Measurements from ENCODE around the gene PLEKHA4. TPM values are rescaled to one million over a fixed set of nuclear protein-coding genes. Genes with fewer than 3 reads are reported as not detected.
"Not testable (repeated sequence)": the region's sequence is repeated elsewhere in the genome, so short reads cannot be mapped to it uniquely, and the experiment has no call there.

PLEKHA4 gene
- total RNA-seq (2014; rRNA removed): 21.3 and 27.8 TPM in 2 replicates
- polyA plus RNA-seq (2012): 32.2 TPM

GRCh38 chr19:48868114-48868886 lies at the start of gene PLEKHA4:
TSS of gene PLEKHA4 (minus strand) at chr19:48868617. CDS start at chr19:48867620, 997 bp downstream.
- peak; percentile 58 for DNase-seq (ENCODE audit: low read depth)

- no peak for DNase-seq (ENCODE audit: low read depth)
Observed at GRCh38 chr19:48918071-48918470, 49.7 kb upstream of the PLEKHA4 start.

DNA sequence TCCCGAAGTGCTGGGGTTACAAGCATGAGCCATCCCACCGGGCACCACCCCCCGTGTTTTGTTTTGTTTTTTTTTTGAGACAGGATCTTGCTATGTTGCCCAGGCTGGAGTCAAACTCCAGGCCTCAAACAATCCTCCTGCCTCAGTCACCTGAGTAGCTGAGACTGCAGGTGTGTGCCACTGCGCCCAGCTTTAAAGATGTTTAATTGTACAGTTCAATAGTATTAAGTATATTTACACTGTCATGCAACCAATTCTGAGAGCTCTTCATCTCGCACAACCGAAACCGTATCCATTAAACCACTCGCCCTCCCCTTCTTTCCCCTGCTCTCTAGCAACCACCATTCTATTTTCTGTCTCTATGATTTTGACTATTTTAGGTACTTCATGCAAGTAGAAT lies 47.3 kb upstream of the PLEKHA4 start:
- DNase-seq (ENCODE audit: low read depth): no peak

- no peak for DNase-seq (ENCODE audit: low read depth)
Observed at GRCh38 chr19:48914181-48914580, 45.8 kb upstream of the PLEKHA4 start.

DNA sequence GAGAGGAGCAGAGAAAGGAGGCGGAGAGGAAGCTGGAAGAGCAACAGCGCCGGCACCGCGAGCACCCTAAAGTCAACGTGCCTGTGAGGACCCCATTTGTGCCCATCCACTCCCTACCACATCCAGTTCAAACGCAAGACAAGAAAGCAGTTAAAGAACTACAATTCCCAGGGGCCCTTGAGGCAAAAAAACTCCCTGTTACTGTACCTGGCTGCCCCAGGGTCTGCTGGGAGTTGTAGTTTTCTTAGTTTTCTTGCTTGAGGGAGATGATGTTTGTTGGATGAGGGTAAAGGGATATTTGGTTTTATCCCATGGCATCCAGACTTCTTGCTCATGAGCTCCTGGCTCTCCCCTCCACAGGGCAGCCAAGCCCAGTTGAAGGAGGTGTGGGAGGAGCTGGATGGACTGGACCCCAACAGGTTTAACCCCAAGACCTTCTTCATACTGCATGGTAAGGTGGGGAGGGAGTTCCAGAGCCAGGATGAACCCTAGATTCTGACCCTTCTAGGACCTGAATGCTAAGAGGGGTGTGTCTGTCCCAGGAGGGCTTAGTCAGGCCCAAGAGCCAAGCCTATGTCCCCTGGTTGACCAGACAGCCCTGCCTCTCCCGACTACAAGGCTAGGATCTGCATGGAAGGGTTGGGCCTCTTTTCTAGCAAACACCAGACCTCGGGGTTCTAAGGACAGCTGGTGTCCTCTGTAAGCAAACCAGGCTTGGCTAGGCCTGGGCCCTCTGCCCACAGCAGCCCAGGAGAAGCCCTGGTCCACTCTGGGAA lies 44.9 kb upstream of the PLEKHA4 start:
- DNase-seq (ENCODE audit: low read depth): no peak

GRCh38 chr19:48910803-48911202 lies 42.4 kb upstream of the PLEKHA4 start:
- no peak for DNase-seq (ENCODE audit: low read depth)

- not testable (repeated sequence) for DNase-seq (ENCODE audit: low read depth)
Observed at GRCh38 chr19:48909424-48910077, 41.1 kb upstream of the PLEKHA4 start.

DNA sequence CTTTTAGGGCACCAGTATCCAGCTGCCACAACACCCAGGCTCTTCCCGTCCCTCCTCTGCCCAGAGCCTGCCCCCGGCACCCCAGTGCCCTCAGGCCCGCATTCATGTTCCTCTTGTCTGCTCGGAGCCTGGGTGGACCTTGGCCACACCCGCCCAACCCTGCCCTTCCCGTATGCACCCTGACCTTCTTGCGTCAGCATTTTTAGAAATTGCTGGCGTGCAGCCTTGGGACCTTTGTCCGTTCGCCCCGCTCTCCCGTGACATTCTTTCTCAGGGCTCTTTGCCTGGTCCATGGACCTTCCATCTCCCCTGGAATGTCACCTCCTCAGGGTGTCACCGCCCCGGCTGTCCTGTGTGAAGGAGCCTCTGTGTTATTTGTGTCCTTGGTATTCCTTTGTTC lies 39.3 kb upstream of the PLEKHA4 start:
- DNase-seq (ENCODE audit: low read depth): no peak

DNA sequence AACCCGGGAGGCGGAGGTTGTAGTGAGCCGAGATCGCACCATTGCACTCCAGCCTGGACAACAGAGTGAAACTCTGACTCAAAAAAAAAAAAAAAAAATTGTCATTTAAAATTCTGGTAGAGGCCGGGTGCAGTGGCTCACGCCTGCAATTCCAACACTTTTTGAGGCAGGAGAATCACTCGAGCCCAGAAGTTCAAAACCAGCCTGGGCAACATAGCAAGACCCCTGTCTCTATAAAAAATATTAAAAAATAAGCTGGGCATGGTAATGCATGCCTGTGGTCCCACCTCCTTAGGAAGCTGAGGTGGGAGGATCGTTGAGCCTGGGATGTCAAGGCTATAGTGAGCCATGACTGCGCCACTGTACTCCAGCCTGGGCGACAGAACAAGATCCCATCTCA lies 37.9 kb upstream of the PLEKHA4 start:
- DNase-seq (ENCODE audit: low read depth): no peak

- DNase-seq (ENCODE audit: low read depth): no peak
Observed at GRCh38 chr19:48905664-48906063, 37.2 kb upstream of the PLEKHA4 start.

- not testable (repeated sequence) for DNase-seq (ENCODE audit: low read depth)
Observed at GRCh38 chr19:48903788-48904187, 35.4 kb upstream of the PLEKHA4 start.

DNA sequence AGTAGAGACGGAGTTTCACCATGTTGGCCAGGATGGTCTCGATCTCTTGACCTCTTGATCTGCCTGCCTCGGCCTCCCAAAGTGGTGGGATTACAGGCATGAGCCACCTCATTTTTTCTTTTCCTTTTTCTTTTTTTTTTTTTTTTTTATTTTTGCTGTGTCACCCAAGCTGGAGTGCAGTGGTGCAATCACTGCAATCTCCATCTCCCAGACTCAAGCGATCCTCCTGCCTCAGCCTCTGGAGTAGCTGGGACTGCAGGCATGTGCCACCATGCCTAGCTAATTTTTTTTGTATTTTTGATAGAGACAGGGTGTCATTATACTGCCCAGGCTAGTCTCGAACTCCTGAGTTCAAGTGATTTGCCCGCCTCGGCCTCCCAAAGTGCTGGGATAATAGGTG lies 33.9 kb upstream of the PLEKHA4 start:
- DNase-seq (ENCODE audit: low read depth): not testable (repeated sequence)

DNA sequence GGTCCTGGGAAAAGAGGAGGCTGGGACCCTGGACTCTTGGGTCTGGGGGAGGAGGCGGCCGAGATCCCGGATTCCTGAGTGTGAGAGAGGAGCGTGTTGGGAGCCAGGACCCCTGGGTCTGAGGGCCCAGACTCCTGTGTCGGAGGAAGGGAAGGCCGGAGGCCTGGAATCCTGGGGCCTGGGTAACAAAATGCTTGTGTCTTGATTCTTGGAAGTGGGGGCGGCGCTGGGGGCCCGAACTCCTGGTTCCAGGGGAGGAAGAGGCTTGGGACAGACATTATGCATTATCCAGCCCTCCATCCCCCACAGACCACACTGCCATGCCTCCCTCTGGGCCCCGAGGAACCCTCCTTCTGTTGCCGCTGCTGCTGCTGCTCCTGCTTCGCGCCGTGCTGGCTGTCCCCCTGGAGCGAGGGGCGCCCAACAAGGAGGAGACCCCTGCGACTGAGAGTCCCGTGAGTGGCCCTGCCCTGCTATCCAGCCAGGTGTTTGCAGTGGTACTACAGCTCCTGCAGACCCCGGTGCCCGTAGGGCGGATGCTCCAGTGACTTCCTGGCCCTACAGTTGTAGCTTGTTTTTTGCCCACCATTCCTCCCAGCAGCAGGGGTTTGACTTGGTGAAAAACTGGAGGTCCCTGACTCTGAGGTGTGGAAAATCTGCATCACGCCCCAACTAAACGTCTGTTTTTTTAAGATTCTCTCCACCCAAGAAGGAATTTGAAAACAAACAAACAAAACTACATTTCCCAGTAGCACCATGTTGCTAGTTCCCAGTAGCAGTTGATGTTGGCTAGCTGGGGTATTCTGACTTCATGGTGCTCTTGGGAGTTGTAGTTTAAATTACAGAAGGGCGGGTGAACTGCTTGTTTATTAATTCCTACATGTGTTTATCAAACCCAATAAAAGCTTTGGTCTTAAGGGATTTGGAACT lies 32.3 kb upstream of the PLEKHA4 start:
- DNase-seq (ENCODE audit: low read depth): peak; percentile 44

GRCh38 chr19:48899781-48900476 lies 31.5 kb upstream of the PLEKHA4 start, which contains the start of gene NUCB1:
TSS of gene NUCB1 (plus strand) at chr19:48900312. CDS start at chr19:48900797, 485 bp downstream.
- DNase-seq (ENCODE audit: low read depth): peak; percentile 98

DNA sequence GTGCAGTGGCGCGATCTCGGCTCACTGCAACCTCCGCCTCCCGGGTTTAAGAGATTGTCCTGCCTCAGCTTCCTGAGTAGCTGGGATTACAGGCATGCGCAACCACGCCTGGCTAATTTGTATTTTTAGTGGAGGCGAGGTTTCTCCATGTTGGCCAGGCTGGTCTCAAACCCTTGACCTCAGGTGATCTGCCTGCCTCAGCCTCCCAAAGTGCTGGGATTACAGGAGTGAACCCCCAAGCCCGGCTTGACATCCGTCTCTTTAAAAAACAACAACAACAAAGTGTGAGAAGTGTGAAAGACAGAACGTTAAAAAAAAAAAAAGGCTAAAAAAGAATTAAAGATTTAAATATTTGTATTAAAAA lies 31.0 kb upstream of the PLEKHA4 start:
- not testable (repeated sequence) for DNase-seq (ENCODE audit: low read depth)

DNA sequence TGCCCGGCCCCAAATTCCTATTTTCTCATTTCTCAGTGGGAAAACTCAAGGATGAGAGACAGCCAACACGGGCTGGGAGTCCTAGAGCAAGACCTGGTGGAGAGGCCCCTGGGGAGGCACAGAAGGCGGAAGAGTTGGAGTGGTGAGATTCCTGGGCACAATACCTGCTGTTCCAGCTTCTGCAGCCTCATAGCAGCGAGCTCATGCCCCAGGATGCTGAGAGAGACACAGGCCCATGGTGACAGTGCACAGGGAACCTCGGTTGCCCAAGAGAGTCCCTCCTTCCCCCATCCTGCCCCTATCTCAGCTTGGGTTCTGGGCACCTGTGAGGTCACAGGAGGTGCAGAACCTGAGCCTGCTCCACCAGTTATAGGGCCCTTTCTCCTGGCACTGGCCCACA lies 28.8 kb upstream of the PLEKHA4 start:
- no peak for DNase-seq (ENCODE audit: low read depth)

DNA sequence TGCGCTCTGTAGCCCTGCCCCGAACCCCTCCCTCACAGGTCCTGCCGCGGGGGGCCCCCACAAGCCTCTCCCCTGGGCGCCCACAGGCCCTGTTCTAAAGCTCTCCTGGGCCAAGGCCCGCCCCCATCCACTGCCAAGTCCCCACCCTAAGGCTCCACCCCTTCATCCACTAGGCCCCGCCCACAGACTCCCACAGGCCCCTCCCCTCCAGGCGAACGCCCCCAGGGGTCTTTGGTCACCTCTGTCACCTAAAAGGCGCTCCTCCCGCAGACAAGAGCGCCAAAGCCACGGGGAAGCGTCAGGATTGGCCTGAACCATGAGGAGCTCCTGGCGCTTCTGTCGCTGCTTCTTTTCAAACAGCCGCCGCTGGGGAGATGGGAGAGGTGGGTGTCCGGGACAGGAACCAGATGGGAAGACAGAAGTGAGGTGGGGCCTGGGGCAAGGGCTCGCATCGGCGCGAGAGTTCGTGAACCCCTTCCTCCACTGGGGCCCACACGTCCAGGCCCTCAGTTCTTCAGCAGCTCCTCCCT lies 27.8 kb upstream of the PLEKHA4 start:
- DNase-seq (ENCODE audit: low read depth): no peak

GRCh38 chr19:48895226-48895625 lies 26.8 kb upstream of the PLEKHA4 start:
- DNase-seq (ENCODE audit: low read depth): no peak

DNA sequence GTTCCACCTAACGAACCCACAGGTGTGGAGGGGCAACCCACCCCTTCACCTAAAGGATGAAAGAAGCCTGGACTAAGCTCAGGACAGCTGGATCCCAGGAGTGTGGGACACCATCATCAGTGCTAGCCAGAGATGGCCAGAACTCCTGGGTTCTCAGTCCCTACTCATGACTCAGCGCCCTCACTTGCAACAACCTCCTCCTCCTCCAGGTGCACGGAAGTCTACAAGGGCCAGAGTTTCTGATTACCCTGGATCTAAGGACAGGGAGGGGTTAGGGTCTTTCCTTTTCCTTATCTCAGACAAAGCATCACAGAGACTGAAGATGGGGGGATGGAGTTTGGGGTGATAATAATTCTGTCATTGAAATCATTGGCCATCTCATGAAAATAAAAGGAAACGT lies 22.1 kb upstream of the PLEKHA4 start:
- DNase-seq (ENCODE audit: low read depth): no peak

GRCh38 chr19:48889496-48889895 lies 21.1 kb upstream of the PLEKHA4 start:
- not testable (repeated sequence) for DNase-seq (ENCODE audit: low read depth)
